ENCODE measurements around the gene FLT4.

DNA sequence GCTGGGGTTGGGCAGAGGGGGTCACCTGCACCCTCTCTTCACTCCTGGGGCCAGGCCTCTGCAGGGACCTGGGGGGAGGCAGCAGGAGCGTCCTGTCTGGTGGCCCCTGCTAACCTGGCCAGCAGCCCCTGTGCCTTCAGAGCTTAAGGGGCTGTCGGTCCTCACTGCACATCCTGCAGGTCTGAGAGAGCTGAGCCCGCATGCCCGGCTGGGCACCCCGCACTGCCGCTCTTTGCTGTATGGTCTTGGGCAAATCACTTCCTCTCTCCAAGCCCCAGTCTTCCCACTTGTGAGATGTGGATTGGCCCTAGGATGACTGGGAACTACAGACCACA is 7.9 kb downstream of the FLT4 start:
- TF ChIP-seq CTCF (IDR thresholded peaks at IDR 0.05) (no peak), POLR2A (IDR thresholded peaks at IDR 0.05) (no peak)
